Fibroblast of skin of scalp (primary cell): ENCODE results near the gene PHF3. TPM values are rescaled to one million over a fixed set of nuclear protein-coding genes. Genes with fewer than 3 reads are reported as not detected.

Experiments used
- DNase-seq: peaks from one replicate; pipeline ENCODE4 v3.0.0-alpha.2; 2013
- polyA plus RNA-seq, 2 experiments: library from polyadenylated mRNA; unstranded; fragments of 120-200 nt; gene quantifications; one replicate each; pipeline ENCODE4 v1.2.1, GENCODE V29; 2013; ENCODE audit not compliant: insufficient read length in 2 of 2

Gene PHF3, protein sequence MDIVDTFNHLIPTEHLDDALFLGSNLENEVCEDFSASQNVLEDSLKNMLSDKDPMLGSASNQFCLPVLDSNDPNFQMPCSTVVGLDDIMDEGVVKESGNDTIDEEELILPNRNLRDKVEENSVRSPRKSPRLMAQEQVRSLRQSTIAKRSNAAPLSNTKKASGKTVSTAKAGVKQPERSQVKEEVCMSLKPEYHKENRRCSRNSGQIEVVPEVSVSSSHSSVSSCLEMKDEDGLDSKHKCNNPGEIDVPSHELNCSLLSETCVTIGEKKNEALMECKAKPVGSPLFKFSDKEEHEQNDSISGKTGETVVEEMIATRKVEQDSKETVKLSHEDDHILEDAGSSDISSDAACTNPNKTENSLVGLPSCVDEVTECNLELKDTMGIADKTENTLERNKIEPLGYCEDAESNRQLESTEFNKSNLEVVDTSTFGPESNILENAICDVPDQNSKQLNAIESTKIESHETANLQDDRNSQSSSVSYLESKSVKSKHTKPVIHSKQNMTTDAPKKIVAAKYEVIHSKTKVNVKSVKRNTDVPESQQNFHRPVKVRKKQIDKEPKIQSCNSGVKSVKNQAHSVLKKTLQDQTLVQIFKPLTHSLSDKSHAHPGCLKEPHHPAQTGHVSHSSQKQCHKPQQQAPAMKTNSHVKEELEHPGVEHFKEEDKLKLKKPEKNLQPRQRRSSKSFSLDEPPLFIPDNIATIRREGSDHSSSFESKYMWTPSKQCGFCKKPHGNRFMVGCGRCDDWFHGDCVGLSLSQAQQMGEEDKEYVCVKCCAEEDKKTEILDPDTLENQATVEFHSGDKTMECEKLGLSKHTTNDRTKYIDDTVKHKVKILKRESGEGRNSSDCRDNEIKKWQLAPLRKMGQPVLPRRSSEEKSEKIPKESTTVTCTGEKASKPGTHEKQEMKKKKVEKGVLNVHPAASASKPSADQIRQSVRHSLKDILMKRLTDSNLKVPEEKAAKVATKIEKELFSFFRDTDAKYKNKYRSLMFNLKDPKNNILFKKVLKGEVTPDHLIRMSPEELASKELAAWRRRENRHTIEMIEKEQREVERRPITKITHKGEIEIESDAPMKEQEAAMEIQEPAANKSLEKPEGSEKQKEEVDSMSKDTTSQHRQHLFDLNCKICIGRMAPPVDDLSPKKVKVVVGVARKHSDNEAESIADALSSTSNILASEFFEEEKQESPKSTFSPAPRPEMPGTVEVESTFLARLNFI (N-terminal part only)
- 20.1 TPM for polyA plus RNA-seq (2013, experiment 1 of 2; ENCODE audit: insufficient read length)
- 25.4 TPM for polyA plus RNA-seq (2013, experiment 2 of 2; ENCODE audit: insufficient read length)

DNA sequence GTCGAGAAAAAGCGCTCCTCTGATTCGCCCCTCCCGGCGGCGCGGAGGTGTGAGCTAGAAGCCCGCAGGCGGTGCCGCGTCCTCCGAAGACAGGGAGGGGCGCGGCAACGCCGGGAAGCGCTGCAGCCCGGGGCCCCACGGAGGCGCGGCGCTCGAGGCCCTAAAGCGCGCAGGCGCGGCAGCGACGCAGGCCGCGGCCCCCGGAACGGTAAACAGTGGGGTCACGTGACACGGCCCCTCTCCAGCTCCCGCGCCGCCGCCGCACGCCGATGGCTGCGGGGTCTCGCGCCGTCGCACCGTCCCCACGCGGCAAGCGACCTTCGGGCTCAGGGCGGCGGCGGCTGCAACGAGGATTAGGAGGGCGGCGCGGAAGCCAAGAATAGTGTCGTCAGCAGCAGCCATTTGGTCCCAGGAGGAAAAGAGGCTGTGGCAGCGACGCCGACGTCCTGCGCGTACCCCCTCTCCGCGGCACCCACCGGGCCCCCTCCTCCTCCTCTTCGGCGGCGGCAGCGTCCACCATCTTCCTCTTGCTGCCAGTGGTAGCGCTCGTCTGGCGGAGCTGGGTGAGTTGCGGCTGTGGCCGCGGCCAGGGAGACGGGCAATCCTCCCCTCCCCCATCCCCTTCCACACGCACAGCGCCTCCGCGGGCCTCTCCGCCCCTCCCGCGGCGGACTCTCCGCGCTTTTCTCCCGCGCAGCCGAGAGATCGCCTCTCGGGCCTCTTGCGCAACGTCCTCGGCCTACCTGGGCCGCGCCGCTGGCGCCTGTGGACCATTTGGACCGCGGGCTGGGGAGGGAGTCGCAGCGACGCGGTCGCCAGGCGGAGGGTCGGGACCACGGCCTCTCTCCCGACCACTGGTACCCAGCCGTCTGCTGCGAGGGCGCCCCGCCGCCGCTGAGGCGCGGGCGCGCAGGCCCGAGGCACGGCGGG, at the start of gene PHF3:
PHF3 (plus strand) TSS at position 215 of the 930 bp plus-strand sequence. CDS start 10,750 bp downstream, outside the sequence.
- DNase-seq = peak; percentile 91

DNA sequence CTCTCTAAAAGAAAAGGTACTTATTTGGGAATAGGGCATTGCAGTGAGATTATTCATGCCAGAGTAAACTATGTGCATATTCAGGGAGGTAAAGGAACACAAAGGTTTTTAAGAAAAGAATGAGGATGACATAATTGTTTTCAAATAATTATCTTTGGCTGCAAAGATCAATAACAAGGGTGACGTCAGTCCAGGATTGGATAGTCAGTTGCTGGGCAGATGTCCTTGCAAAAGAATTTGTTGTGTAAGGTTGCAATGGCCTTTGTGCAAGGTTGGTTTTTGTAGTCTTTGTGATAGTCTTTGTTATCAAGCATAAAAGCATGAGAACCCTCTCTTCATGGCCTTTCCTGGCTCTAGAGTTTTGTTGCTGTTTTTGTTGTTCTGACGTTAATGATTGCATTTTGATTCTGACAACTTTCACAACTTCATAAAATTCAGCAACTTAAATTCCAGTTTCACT, 45.6 kb upstream of the PHF3 start:
- DNase-seq = no peak

DNA sequence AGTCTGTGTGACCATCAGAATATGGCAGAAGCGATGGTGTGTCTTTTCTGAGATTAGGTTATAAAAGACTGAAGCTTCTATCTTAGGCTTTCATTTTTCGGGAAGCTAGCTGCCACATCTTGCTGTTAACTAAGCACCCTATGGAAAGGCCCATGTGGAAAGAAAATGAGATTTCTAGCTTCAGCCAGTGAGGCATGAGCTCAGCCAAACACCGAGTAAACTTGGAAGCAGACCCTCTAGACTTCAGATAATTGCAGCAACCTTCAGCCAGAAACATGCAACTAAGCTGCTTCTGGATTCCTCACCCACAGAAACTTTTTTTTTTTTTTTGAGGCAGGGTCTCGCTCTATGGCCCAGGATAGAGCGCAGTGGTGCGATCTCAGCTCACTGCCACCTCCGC, 42.7 kb upstream of the PHF3 start:
- DNase-seq = no peak

DNA sequence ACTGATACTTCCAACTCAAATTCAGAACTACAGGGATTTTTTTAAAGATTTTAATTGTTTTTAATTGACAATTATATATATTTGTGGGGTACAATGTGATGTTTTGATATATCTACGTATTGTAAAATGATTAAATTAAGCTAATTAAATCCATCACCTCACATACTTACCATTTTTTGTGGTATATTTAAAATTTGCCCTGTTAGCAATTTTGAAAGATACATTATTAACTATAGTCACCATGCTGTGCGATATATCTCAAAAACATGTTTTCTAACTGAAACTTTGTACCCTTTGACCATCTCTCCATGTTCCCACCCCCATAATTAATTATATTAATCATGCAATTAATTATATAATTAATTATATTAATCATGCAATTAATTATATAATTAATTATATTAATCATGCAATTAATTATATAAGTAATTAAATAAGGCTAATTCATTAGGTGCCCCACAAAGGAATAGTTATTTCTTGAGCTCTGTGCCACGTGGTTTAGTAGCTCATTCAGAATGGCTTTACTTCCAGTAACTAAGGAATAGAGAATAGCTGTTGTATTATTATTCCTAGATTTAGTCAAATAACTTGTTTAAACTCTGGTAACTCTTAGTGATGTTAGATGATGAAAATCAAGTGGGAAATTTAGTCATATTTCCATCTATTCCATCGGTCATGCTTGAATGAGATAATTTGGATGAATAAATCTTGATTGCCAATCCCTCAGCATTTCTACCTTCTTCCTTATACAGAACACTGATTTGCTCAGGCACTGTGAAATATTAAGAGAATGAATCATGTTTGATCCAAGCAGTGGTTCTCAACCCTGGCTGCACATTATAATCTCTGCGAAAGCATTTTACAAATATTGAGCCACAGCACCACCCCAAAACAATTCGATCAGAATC, 38.2 kb upstream of the PHF3 start:
- DNase-seq = peak; percentile 31

GRCh38 chr6:63598049-63599036, 37.3 kb upstream of the PHF3 start:
- peak; percentile 60 for DNase-seq

GRCh38 chr6:63599243-63599642, 36.4 kb upstream of the PHF3 start:
- DNase-seq = no peak

- no peak for DNase-seq
Observed at GRCh38 chr6:63600136-63600535, 35.5 kb upstream of the PHF3 start.

GRCh38 chr6:63609231-63609630, 26.4 kb upstream of the PHF3 start:
- DNase-seq = no peak

DNA sequence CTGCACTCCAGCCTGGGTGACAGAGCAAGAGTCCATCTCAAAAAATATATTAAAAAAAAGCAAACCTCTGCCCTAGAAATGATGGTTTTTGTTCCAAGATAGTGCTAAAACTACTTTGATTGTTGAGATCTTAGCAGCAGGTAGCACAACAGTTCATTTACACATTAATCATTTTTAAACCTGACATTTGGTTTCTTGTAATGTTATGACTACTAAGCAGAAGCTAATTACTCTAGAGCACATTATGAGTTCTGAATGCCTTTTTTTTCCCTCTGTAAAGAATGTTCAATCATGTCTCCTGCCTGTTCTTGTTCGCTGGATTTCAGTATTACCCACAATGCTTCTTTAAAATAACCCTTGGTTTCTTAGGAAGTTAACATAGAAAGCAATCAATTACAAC, 24.7 kb upstream of the PHF3 start:
- DNase-seq = no peak

GRCh38 chr6:63611560-63611959, 24.0 kb upstream of the PHF3 start:
- DNase-seq = no peak

DNA sequence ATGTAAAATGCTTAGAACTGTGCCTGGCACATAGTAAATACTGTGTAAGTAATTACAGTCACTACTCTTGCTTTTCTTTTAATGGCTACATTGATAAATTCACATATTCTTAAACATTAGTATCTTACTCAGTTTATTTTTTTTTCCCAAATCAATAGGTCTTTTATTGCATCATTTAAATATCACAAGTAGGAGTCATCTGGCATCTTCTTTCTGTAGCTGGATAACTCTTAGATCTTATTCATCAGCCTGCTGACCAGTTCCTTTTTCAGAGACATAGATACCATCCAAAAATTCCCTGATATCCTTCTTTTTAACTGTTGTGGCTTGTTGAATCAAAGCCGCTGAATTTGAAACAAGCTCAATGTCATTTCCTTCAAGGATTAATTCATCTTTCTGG, 20.0 kb upstream of the PHF3 start:
- DNase-seq = no peak

DNA sequence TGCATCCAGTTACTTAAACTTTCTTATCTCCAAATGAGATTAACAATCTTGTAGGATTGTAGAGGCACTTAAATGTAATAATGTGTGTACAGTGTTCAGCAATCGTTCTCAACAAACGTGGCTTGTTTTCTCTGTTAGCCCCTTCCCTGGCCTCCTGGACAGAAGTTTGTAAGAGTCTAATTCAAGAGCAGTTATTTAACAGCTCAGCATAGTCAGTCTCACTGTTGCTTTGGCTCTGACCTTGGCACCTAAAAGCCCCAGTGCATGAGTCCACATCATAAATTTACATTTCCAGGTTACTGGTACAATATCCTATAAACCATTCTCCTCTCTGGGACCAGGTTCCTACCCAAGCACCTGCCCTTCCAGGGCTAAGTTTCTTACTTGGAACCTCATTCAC, 11.5 kb upstream of the PHF3 start:
- no peak for DNase-seq

- DNase-seq = no peak
Observed at GRCh38 chr6:63630466-63630865, 5.1 kb upstream of the PHF3 start.

DNA sequence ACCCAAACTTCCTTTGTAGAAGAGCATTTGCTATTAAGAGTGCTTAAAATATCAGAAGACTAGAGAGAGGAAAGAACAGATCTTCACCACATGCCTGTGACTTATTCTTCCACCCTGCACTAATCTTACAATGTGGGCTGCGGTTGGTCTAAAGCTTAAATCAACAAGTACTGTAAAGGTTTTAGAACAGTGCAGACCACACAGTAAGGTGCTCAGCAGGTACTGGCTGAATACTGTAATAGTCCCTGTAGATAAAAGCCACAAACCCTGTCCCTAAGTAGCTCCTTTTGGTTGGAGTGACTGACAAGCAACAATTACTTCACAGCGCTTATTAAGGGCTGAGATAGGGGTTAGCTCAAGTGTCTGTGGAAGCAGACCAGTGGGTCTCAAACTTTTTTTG, 972 bp upstream of the PHF3 start:
- DNase-seq = peak; percentile 4

GRCh38 chr6:63635215-63635587, 401 bp upstream of the PHF3 start:
- DNase-seq = no peak

- peak; percentile 41 for DNase-seq
Observed at GRCh38 chr6:63636518-63637021, 968 bp downstream of the PHF3 start.

DNA sequence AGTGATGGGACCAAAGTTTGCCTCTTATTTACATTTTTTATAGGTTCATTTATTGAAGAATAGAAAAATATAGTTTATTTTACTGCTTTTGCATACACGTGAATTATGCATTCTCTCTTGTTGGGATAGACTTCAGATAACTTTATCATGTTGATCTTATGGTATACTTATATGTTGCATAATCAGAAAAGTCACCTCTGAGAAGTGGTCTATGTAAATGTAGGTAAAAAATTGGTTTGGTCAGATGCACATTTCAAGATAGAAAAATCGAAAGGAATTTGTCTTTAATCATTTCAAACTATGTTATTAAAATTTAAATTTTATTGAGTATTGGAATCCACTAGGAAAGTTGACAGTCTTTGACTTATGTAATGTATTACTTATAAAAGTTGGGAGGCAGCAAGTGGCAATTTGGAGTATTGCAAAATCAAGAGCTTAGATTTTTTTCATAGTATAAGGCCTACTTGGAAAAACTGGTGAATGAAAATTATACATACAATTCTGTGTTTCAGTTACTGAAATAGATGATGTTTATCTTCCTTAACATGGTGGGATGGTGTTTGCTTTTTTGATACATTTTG, 2.4 kb downstream of the PHF3 start:
- DNase-seq = no peak

DNA sequence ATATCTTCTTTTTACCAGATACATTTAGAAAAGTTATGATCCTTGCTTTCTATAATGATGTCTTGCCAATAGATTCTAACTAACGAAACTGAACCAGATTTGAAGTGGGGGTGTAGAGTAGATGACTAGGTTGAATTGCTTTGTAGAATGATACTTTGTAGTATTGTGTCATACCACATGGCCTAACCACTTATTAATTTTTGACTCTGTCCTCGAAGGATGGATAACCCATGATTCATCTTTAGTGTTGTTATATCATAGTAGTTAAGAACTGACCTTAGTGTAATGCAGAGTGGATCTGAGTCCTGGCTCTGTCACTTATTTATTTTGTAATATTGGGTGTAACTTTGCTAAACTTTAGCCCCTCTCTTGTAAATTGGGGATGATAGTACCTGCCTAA, 4.5 kb downstream of the PHF3 start:
- DNase-seq = peak; percentile 63

DNA sequence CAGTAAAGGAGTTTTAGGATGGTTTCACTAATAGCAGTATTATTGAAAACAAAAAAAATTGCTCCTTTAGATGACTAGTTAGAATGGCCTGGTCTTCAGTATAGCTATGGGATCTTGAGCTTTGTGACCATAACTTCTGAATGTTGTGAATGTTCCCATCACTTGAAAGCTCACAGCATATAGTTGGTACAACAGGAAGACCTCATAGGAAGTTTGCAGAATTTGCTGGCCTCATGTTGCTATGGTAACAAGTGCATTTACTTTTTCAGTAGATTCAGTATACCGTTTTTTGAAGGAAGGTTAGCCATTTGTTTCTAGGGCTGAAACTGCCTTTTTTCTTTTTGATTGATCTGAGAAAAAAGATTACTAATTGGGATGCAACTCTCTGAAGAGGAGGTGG, 8.3 kb downstream of the PHF3 start:
- peak; percentile 17 for DNase-seq
